Measurements from ENCODE around the gene ZNF611.

ZNF611 gene

GRCh38 chr19:52669586-52669985 lies 65.3 kb downstream of the ZNF611 start:
- Histone ChIP-seq H3K4me2 (ENCODE audit: insufficient read depth, low read length) (no peak overlapping the region), H2AFZ (ENCODE audit: low read depth, low read length) (no peak overlapping the region), H3K27me3 (ENCODE audit: insufficient read depth, low read length, poor library complexity) (no peaks in the 10 kb centered on the region), H3K79me2 (ENCODE audit: insufficient read depth, low read length) (peaks cover 98% of the 10 kb centered on the region), H3K36me3 (ENCODE audit: insufficient read depth, low read length) (peaks cover 50% of the 10 kb centered on the region), H3K9ac (ENCODE audit: low read depth, low read length) (no peak overlapping the region), H3K4me3 (ENCODE audit: low read depth in 1 of 2, low read length in 2 of 2) (no peak overlapping the region), H3K9me3 (ENCODE audit: insufficient read depth, low read length, severe bottlenecking) (no peaks in the 10 kb centered on the region), H3K27ac (ENCODE audit: low read length) (no peak overlapping the region), H3K4me1 (ENCODE audit: insufficient read depth, low read length) (peaks cover 5% of the 10 kb centered on the region), H4K20me1 (ENCODE audit: insufficient read depth, low read length) (peaks cover 47% of the 10 kb centered on the region)
- no peak for DNase-seq
- TF ChIP-seq EZH2 (IDR thresholded peaks at IDR 0.05; ENCODE audit: borderline replicate concordance, low read depth, low read length, severe bottlenecking) (no peak), CTCF (IDR thresholded peaks at IDR 0.05; ENCODE audit: borderline replicate concordance, extremely low read depth, low read length, poor library complexity, severe bottlenecking) (no peak)
- ATAC-seq (ENCODE audit: insufficient read depth, low read depth) = no peak

GRCh38 chr19:52667972-52668371 lies 66.9 kb downstream of the ZNF611 start:
- Histone ChIP-seq H3K9me3 (ENCODE audit: insufficient read depth, low read length, severe bottlenecking) (no peaks in the 10 kb centered on the region), H4K20me1 (ENCODE audit: insufficient read depth, low read length) (peaks cover 42% of the 10 kb centered on the region), H3K27ac (ENCODE audit: low read length) (no peak overlapping the region), H3K36me3 (ENCODE audit: insufficient read depth, low read length) (peaks cover 58% of the 10 kb centered on the region), H3K79me2 (ENCODE audit: insufficient read depth, low read length) (peaks cover 96% of the 10 kb centered on the region), H3K4me3 (ENCODE audit: low read depth in 1 of 2, low read length in 2 of 2) (no peak overlapping the region), H2AFZ (ENCODE audit: low read depth, low read length) (no peak overlapping the region), H3K4me1 (ENCODE audit: insufficient read depth, low read length) (no peaks in the 10 kb centered on the region), H3K27me3 (ENCODE audit: insufficient read depth, low read length, poor library complexity) (no peaks in the 10 kb centered on the region), H3K9ac (ENCODE audit: low read depth, low read length) (no peak overlapping the region), H3K4me2 (ENCODE audit: insufficient read depth, low read length) (no peak overlapping the region)
- no peak for ATAC-seq (ENCODE audit: insufficient read depth, low read depth)
- no peak for DNase-seq
- TF ChIP-seq CTCF (IDR thresholded peaks at IDR 0.05; ENCODE audit: borderline replicate concordance, extremely low read depth, low read length, poor library complexity, severe bottlenecking) = no peak
- no peak for TF ChIP-seq EZH2 (IDR thresholded peaks at IDR 0.05; ENCODE audit: borderline replicate concordance, low read depth, low read length, severe bottlenecking)

- no peak for DNase-seq
- Histone ChIP-seq H3K27me3 (ENCODE audit: insufficient read depth, low read length, poor library complexity) (no peaks in the 10 kb centered on the region), H3K9ac (ENCODE audit: low read depth, low read length) (no peak overlapping the region), H4K20me1 (ENCODE audit: insufficient read depth, low read length) (peaks cover 35% of the 10 kb centered on the region), H3K27ac (ENCODE audit: low read length) (no peak overlapping the region), H3K9me3 (ENCODE audit: insufficient read depth, low read length, severe bottlenecking) (no peaks in the 10 kb centered on the region), H3K4me2 (ENCODE audit: insufficient read depth, low read length) (no peak overlapping the region), H3K36me3 (ENCODE audit: insufficient read depth, low read length) (peaks cover 61% of the 10 kb centered on the region), H3K79me2 (ENCODE audit: insufficient read depth, low read length) (peaks cover 96% of the 10 kb centered on the region), H3K4me3 (ENCODE audit: low read depth in 1 of 2, low read length in 2 of 2) (no peak overlapping the region), H3K4me1 (ENCODE audit: insufficient read depth, low read length) (no peaks in the 10 kb centered on the region), H2AFZ (ENCODE audit: low read depth, low read length) (no peak overlapping the region)
- no peak for ATAC-seq (ENCODE audit: insufficient read depth, low read depth)
- no peak for TF ChIP-seq EZH2 (IDR thresholded peaks at IDR 0.05; ENCODE audit: borderline replicate concordance, low read depth, low read length, severe bottlenecking)
- no peak for TF ChIP-seq CTCF (IDR thresholded peaks at IDR 0.05; ENCODE audit: borderline replicate concordance, extremely low read depth, low read length, poor library complexity, severe bottlenecking)
Measured at GRCh38 chr19:52666506-52666905, 68.3 kb downstream of the ZNF611 start.

- H3K9me3 ChIP-seq (ENCODE audit: insufficient read depth, low read length, severe bottlenecking) = no peaks in the 10 kb centered on the region
- no peak overlapping the region for H2AFZ ChIP-seq (ENCODE audit: low read depth, low read length)
- H3K27ac ChIP-seq (ENCODE audit: low read length) = no peak overlapping the region
- DNase-seq (no peak), ATAC-seq (ENCODE audit: insufficient read depth, low read depth) (no peak)
- H3K4me3 ChIP-seq (ENCODE audit: low read depth in 1 of 2, low read length in 2 of 2) = no peak overlapping the region
- peaks cover 94% of the 10 kb centered on the region for H3K79me2 ChIP-seq (ENCODE audit: insufficient read depth, low read length)
- no peak overlapping the region for H3K4me2 ChIP-seq (ENCODE audit: insufficient read depth, low read length)
- H3K9ac ChIP-seq (ENCODE audit: low read depth, low read length) = no peak overlapping the region
- H3K36me3 ChIP-seq (ENCODE audit: insufficient read depth, low read length) = peaks cover 68% of the 10 kb centered on the region
- no peaks in the 10 kb centered on the region for H3K27me3 ChIP-seq (ENCODE audit: insufficient read depth, low read length, poor library complexity)
- H3K4me1 ChIP-seq (ENCODE audit: insufficient read depth, low read length) = no peaks in the 10 kb centered on the region
- TF ChIP-seq CTCF (IDR thresholded peaks at IDR 0.05; ENCODE audit: borderline replicate concordance, extremely low read depth, low read length, poor library complexity, severe bottlenecking) (no peak), EZH2 (IDR thresholded peaks at IDR 0.05; ENCODE audit: borderline replicate concordance, low read depth, low read length, severe bottlenecking) (no peak)
- H4K20me1 ChIP-seq (ENCODE audit: insufficient read depth, low read length) = peaks cover 33% of the 10 kb centered on the region
Measured at GRCh38 chr19:52665529-52665928, 69.3 kb downstream of the ZNF611 start.
